Measurements from ENCODE around the gene KAT8. TPM values are rescaled to one million over a fixed set of nuclear protein-coding genes. Genes with fewer than 3 reads are reported as not detected.

KAT8 gene
- total RNA-seq: 30.0 and 31.8 TPM in 2 replicates

DNA sequence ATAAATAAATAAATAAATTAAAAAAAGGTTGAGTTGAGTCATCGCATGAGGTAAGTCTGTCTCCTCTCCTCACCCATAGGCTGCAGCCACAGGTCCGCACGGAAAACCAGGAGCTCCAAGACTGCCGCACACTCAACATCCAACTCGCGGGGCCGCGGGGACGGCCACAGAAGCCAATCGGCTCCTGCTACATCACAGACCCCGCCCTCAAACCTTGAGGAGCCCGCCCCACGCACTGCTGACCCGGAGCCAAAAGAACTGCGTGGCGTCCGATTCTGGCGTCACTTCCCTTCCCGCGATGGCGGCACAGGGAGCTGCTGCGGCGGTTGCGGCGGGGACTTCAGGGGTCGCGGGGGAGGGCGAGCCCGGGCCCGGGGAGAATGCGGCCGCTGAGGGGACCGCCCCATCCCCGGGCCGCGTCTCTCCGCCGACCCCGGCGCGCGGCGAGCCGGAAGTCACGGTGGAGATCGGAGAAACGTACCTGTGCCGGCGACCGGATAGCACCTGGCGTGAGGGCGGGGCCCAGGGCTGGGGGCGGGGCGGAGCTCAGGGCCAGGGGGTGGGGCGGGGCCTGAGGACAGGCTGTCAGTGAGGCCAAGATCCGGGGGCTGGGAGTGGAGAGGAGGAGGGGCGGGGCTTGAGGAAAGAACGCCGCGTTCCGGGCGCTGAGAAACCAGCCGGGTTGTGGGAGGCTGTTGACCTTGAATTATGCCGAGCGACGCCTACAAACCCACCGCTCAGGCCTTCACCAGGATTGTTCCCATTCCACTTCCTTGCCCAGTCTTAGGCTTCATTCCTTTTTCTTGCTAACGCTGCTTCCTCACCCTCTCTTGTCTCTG lies at the start of gene KAT8:
KAT8 (plus strand) TSS at position 281 of the 839 bp plus-strand sequence; CDS start at position 299, 18 bp downstream.

DNA sequence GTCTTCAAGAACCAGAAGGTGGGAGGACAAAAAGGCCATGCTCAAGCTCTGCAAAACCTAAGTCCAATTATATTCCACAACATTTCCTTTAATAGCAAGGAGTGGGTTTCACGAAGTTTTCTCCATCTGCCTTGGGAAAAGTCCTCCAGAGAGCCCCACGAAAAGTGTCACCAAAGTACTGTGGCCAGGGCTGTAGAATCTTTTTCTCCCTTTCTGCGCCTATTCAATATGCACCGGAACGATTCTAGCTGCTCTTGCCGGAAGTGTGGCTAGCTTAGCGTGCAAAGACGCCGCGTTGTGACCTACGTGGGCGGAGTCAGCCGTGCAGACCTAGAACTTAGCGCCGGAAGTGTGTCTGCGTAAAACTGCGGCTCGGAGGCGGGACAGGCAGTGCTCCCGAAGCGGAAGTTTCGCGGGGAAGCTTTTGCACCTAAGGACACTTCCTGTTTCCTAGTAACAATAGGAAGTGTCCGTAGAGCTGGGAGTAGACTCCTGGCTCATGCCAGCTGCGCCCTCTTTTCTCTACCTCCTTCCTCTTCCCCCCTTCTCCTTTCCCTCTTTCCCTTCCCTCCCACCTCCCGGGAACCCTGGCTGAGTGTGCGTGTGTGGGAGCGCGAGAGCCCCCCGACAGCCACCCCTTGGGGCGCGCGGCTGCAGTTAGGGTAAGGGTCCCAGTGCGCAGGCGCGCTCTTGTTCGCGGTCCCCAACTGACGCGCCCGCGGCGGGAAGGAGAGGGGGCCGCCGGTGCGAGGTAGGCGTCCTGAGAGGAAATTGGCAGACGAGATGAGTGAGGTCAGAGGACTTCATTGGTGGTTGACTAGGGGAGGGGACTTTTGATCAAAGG lies 43.3 kb upstream of the KAT8 start, which contains the start of the genes ZNF646 and ZNF668:
ZNF646 (plus strand) TSS at position 453 of the 844 bp plus-strand sequence. CDS start 1,903 bp downstream, outside the sequence.
ZNF668 (minus strand) TSS at position 271 of the 844 bp plus-strand sequence. CDS start 9,781 bp downstream, outside the sequence.

DNA sequence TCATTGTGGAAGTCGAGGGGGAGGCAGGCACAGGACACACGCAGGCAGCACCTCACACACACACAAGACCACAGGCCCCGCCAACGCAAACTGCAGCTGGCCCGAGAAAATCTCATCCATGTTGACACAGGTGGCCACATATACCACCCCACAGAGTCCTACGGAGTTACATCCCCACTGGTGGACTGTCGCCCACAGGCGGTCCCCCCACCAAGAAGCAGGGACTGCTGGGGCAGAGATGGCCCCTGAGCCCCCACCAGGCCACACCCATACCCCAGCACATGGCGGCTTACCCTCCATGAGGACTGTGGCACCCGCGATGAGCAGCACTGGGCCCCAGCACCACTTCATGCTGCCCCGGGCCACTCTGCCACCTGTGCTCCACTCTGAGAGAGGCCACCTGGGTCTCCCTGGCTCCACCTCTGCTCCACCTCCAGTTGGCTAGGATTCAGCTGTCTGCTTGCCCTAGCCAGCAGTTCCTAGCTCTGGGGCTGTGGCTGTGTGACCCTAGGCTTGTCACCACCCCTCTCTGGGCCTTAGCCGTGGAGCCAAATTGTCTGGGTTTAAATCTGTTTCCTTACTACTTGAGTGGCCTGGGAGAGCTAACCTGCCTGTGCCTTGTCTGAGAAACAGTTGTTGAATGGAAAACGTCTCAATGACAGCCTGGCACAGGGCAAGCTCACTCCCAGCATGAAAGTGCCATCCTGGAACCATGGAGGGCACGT lies 28.8 kb upstream of the KAT8 start, which contains the start of gene PRSS53:
PRSS53 (minus strand) TSS at position 485 of the 725 bp plus-strand sequence; CDS start at position 351, 134 bp downstream.

DNA sequence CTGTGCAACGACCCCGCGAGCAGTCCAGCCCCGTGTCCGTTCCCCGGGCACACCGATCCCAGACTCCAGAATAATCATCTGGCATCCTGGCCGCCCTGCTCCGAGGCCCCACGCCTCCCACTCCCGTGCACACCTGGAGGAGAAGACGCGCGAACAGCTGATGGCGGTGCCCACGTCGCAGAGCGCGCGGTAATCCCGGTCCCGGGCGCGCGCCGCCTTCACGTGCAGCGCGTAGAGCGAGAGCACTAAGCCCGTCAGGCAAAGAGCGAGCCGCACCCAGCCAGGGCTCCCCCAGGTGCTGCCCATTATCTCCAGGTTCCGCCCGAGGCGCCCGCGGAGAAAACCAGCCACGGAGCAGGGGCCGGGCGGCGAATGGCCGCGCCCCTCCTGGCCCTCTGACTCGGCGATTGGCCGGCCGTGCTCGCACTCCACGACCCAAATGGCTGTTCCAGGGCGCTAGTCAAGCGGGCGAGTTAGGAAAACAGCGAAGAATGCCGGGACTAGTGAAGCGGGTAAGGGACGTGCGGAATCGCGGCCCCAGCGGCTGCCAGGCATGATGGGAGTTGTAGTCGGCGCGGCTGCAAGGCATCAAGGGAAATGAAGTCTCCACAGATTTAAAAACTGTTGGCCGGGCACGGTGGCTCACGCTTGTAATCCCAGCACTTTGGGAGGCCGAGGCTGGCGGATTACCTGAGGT lies 22.9 kb upstream of the KAT8 start, which contains the start of gene VKORC1:
VKORC1 (minus strand) TSS at position 374 of the 697 bp plus-strand sequence; CDS start at position 306, 68 bp downstream.

DNA sequence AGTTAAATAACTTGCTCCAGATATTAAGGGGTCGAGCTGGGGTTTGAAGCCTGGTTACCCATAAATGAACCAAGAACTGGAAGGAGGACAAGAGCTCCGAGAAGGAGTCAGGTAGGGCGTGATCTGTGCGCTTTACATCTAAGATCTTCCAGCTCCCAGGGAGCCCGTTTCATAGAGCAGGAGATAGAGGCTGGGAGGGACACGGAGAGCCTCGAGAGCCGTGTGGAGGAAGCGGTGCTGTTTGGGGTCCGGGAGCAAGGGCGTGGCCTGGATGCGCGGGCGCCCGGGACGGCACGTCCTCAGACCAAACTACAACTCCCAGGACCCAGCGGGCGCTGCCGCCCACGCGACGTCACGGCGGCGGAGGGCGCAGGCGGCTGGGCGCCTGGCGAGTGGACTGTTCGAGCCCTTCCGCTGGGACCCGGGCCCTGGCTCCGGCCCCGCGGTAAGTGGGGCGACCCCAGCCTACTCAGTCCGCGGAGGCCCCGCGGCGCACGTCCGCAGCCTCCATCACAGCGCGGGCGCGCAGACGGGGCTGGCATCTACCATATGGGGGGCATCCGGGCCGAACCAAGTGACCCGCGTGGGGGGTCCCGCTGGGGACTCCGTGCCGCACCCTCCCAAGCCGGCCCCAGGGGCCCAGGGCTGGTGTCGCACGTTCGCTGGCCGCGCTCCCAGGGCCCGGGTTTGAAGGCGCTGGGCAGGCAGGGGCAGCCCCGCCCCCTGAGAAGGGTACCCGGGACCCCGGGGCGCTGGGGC lies 9.2 kb upstream of the KAT8 start, which contains the start of gene BCKDK:
BCKDK (plus strand) TSS at position 352 of the 759 bp plus-strand sequence. CDS start 838 bp downstream, outside the sequence.

DNA sequence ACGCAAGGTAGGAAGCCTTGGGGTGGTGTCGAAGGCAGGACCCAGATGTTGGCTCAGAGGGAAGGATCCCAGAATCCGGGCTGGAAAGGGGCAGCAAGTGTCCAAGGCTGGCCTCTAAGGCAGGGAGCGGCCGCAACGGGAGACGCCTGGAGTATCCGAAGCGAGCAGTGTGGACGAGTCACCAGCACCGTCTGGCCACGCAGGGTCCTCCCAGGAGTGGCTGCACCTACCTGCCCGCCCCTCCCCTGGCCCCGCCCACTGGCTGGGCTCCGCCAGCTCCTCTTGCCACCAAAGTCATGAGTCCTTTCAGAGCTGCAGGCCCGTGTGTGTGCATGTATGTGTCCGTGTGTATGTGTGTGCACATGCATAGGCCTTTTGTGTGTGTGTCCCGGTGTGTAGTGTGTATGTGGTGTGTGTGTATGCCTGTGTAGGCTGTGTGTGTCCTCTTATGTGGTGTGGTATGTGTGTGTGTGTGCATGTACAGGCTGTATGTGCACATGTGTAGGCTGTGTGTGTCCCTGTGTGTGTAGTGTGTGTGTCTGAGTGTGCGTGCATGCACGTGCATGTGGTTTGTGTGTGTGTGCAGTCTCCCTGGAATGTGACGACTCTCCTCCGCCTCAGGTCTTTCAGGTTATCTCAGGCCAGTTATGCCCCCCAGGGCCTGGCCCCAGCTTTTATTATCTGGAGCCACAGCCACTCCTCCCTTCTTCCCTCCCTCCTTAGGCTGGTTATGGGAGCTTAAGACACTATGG lies 18.2 kb downstream of the KAT8 start, which contains the start of gene PRSS8:
PRSS8 (minus strand) TSS at position 193 of the 752 bp plus-strand sequence. CDS start 229 bp downstream, outside the sequence.

DNA sequence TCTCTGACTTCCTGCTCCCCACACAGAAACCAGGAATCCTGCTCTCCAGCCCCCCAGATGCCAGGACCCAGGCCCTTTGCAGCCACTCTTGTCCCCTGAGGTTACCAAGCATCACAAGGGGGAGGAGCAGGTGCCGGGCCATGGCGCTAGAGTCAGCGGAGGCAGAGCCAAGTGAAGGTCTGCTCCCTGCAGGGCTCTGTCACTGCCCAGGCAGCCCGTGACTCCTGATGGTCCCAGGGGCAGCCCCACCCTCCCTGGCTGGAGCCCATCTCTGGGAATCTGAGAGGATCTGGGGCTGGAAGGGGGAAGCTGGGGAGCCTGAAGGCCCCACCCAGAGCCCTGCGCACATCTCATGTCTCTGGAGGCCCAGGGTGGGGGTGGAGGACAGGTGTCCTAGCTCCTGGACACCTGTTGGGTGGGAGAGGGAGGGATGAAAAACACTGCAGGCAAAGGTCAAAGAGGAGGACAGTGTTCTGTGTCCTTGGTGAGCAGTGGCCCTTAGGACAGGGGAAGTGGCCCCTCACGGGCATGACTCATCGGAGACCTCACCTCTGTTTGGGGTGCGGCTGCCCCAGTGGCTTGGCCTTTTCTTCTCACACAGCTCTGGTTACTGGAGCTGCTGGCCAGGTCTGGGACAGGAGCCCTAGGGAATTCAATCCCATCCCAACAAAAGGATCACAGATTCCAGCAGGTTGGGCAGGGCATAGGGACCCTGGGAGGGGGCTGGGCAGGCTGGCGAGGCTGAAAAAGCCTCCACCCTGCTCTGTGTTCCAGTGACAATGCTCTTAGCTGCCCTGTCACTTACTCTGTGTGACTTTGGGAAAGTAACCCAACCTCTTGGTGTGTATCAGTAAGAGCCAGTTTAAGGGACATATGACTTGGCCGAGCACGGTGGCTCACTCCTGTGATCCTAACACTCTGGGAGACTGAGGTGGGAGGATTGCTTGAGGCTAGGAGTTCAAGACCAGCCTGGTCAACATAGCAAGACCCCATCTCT lies 32.7 kb downstream of the KAT8 start, which contains the start of gene PRSS36:
PRSS36 (minus strand) TSS at position 173 of the 997 bp plus-strand sequence; CDS start at position 142, 31 bp downstream.

DNA sequence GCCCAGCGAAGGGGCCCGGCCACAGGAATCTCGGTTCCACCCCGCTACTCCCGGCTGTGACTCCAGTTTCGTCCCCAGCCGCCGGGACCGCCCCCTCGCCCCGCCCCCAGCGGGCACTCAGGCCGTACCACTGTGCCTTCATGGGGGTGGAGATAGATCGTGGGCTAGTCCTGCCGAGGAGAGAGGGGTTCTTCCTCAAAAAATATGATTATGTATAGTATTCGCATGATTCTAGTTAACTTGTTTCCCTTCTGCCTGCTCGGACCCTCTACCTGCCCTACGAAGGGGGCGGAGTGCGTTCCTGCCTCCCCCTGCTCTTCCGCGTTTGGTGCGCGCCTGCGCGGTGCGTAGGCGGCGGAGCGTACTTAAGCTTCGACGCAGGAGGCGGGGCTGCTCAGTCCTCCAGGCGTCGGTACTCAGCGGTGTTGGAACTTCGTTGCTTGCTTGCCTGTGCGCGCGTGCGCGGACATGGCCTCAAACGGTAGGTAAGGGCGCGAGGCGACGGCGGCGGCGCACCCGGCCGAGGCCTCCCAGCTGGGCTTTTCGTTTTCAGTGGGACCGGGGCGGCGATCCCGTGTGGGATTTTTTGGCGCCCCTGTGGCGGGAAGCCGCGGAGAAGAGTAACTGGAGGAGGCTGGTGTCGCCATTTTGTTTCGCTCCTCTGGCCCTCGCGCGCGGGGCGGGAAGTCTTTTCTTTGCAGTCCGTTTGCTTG lies 62.4 kb downstream of the KAT8 start, which contains the start of gene FUS:
FUS (plus strand) TSS at position 393 of the 713 bp plus-strand sequence; CDS start at position 469, 76 bp downstream.

Other genes starting within 250 kb of the KAT8 start
- 37.0 and 39.4 TPM in 2 replicates for gene BCL7C, start 223.6 kb upstream of the KAT8 start, total RNA-seq
- 0.33 TPM in 1 of 2 replicates, not detected in the other for gene CTF1, start 221.1 kb upstream of the KAT8 start, total RNA-seq
- gene FBXL19, start 194.1 kb upstream of the KAT8 start, total RNA-seq: 15.2 and 15.4 TPM in 2 replicates
- gene ORAI3, start 168.6 kb upstream of the KAT8 start, total RNA-seq: 17.9 and 27.5 TPM in 2 replicates
- gene SETD1A, start 159.9 kb upstream of the KAT8 start, total RNA-seq: 4.1 and 4.2 TPM in 2 replicates
- 16.7 and 17.7 TPM in 2 replicates for gene HSD3B7, start 132.5 kb upstream of the KAT8 start, total RNA-seq
- gene STX1B, start 107.0 kb upstream of the KAT8 start, total RNA-seq: 0.05 and 0.93 TPM in 2 replicates
- 30.7 and 32.6 TPM in 2 replicates for gene STX4, start 84.1 kb upstream of the KAT8 start, total RNA-seq
- 12.3 and 13.6 TPM in 2 replicates for gene ZNF668, start 43.4 kb upstream of the KAT8 start, total RNA-seq
- gene ZNF646, start 43.2 kb upstream of the KAT8 start, total RNA-seq: 9.9 and 10.0 TPM in 2 replicates
- 1.2 and 1.5 TPM in 2 replicates for gene PRSS53, start 28.7 kb upstream of the KAT8 start, total RNA-seq
- gene VKORC1, start 22.9 kb upstream of the KAT8 start, total RNA-seq: 144 and 177 TPM in 2 replicates
- gene BCKDK, start 9.3 kb upstream of the KAT8 start, total RNA-seq: 71.9 and 81.6 TPM in 2 replicates
- gene PRSS8, start 18.1 kb downstream of the KAT8 start, total RNA-seq: not detected in 2 replicates
- 0.25 TPM in 1 of 2 replicates, not detected in the other for gene PRSS36, start 32.4 kb downstream of the KAT8 start, total RNA-seq
- 63.4 and 69.3 TPM in 2 replicates for gene FUS, start 62.5 kb downstream of the KAT8 start, total RNA-seq
- 38.3 and 39.4 TPM in 2 replicates for gene PYCARD, start 85.1 kb downstream of the KAT8 start, total RNA-seq
- gene TRIM72, start 96.5 kb downstream of the KAT8 start, total RNA-seq: not detected in 2 replicates
- not detected in 2 replicates for gene PYDC1, start 99.5 kb downstream of the KAT8 start, total RNA-seq
- gene ITGAM, start 142.3 kb downstream of the KAT8 start, total RNA-seq: not detected in 2 replicates
- 0.60 and 0.64 TPM in 2 replicates for gene ITGAX, start 237.5 kb downstream of the KAT8 start, total RNA-seq

Data from mammary microvascular endothelial cell (primary cell).